K562 (cell line): Measurements from ENCODE around the gene ZACN. TPM values are rescaled to one million over a fixed set of nuclear protein-coding genes. Genes with fewer than 3 reads are reported as not detected.

Experiments used
- ARID3B ChIP-seq: fragments of 250-450 bp; sonication (Bioruptor Pico); IDR thresholded peaks from 2 replicates; pipeline ENCODE4 v1.4.0; 2020; ENCODE audit warnings: borderline replicate concordance
- EP400 ChIP-seq: fragments of 450-650 bp; IDR thresholded peaks from 2 replicates; pipeline ENCODE4 v1.6.1; 2017; ENCODE audit warnings: antibody characterized with exemption, mild to moderate bottlenecking, moderate library complexity
- ERF ChIP-seq: fragments of 450-650 bp; formaldehyde crosslinking; IDR thresholded peaks from 2 replicates; pipeline ENCODE4 v1.4.0; 2020; ENCODE audit warnings: mild to moderate bottlenecking, mixed read lengths
- HCFC1 ChIP-seq: IDR thresholded peaks from 2 replicates; pipeline ENCODE4 v1.6.1; 2012; ENCODE audit warnings: low read depth, low read length, improper control_type of control experiment
- ILK ChIP-seq: fragments of 450-650 bp; IDR thresholded peaks from 2 replicates; pipeline ENCODE4 v1.6.1; 2016; ENCODE audit warnings: missing genetic modification characterization, low read depth, mild to moderate bottlenecking, missing compliant biosample characterization, moderate library complexity, borderline replicate concordance
- JUND ChIP-seq, 2 experiments: IDR thresholded peaks; 2 replicates in 1 of 2; 3 replicates in 1 of 2; pipeline ENCODE4 v1.6.1; 2011; ENCODE audit warnings: borderline replicate concordance in 2 of 2, low read depth in 2 of 2, low read length in 2 of 2, improper control_type of control experiment in 1 of 2, missing biosample characterization in 1 of 2, missing genetic modification characterization in 1 of 2, missing genetic modification reagents in 1 of 2
- MAFF ChIP-seq: IDR thresholded peaks from 2 replicates; pipeline ENCODE4 v1.6.1; 2012; ENCODE audit warnings: low read length, improper control_type of control experiment
- MCM2 ChIP-seq: fragments of 450-650 bp; IDR thresholded peaks from 2 replicates; pipeline ENCODE4 v1.6.1; 2017; ENCODE audit warnings: low read depth, mild to moderate bottlenecking
- PCBP1 ChIP-seq: fragments of 200-400 bp; formaldehyde crosslinking; IDR thresholded peaks from 2 replicates; pipeline ENCODE4 v1.6.1; 2018; ENCODE audit warnings: mild to moderate bottlenecking, low read depth, low read length; ENCODE audit not compliant: poor library complexity, severe bottlenecking
- RBM34 ChIP-seq: fragments of 200-400 bp; formaldehyde crosslinking; IDR thresholded peaks from 2 replicates; pipeline ENCODE4 v1.6.1; 2018; ENCODE audit warnings: low read length, borderline replicate concordance; ENCODE audit not compliant: insufficient read depth
- STAT6 ChIP-seq: sonication (generic); formaldehyde crosslinking; IDR thresholded peaks from 2 replicates; pipeline ENCODE4 v1.8.1; 2023; ENCODE audit warnings: mild to moderate bottlenecking, missing genetic modification reagents
- TBP ChIP-seq: optimal IDR thresholded peaks from 2 replicates; pipeline ENCODE3; 2011; ENCODE audit warnings: low read depth, low read length, improper control_type of control experiment
- THRB ChIP-seq: fragments of 450-650 bp; formaldehyde crosslinking; conservative IDR thresholded peaks from 2 replicates; pipeline ENCODE4 v1.4.0; 2022; ENCODE audit warnings: mild to moderate bottlenecking, missing genetic modification characterization
- USF1 ChIP-seq: sonication (generic); formaldehyde crosslinking; IDR thresholded peaks from 2 replicates; pipeline ENCODE4 v1.9.0; 2022; ENCODE audit warnings: mild to moderate bottlenecking, missing genetic modification reagents
- ZBTB43 ChIP-seq: sonication (generic); formaldehyde crosslinking; IDR thresholded peaks from 2 replicates; pipeline ENCODE4 v1.8.0; 2023; ENCODE audit warnings: mild to moderate bottlenecking, missing genetic modification reagents
- ZNF12 ChIP-seq: sonication (generic); formaldehyde crosslinking; IDR thresholded peaks from 2 replicates; pipeline ENCODE4 v1.4.0; 2020; ENCODE audit warnings: mild to moderate bottlenecking, missing genetic modification reagents
- ZNF174 ChIP-seq: fragments of 250-450 bp; sonication (Bioruptor Pico); IDR thresholded peaks from 2 replicates; pipeline ENCODE4 v1.4.0; 2020; ENCODE audit warnings: mild to moderate bottlenecking
- ZNF717 ChIP-seq: fragments of 250-450 bp; sonication (Bioruptor Pico); IDR thresholded peaks from 2 replicates; pipeline ENCODE4 v1.5.0; 2021
- polyA plus RNA-seq, 8 experiments: library from polyadenylated mRNA; depleted of rRNA in 4 of 8; stranded (reverse) in 5 of 8; unstranded in 3 of 8; fragments of >200 nt; fragmentation: Nextera tagmentation in 2 of 8; fragmentation: Illumina TruSeq in 1 of 8; extraction: Ambion mirVana in 2 of 8; extraction: Trizol in 1 of 8; gene quantifications; 2 replicates each; pipeline versions ENCODE4 v1.2.1 to v1.2.3, GENCODE V29; 2011 to 2014; ENCODE audit warnings: inconsistent platforms in 1 of 8, missing spikeins in 1 of 8
- total RNA-seq, 7 experiments: library from RNA; depleted of rRNA in 6 of 7; stranded (reverse); fragments of >200 nt in 6 of 7; fragmentation: Illumina TruSeq in 2 of 7; extraction: Trizol in 2 of 7; gene quantifications; 2 replicates each; pipeline versions ENCODE4 v1.2.1 to v1.2.3, GENCODE V29; 2011 to 2021; ENCODE audit warnings: low replicate concordance in 1 of 7

Gene ZACN
- total and polyA plus RNA-seq, 9 of the 15 experiments (the other 6 are each of a cell fraction or from before 2014, with no cell fraction given) = 0.07 TPM; not detected in 8

GRCh38 chr17:76103274-76104139 lies 24.5 kb downstream of the ZACN start, which contains the start of gene EXOC7 (continued):
- TF ChIP-seq EP400 = peak; percentile 63
- TF ChIP-seq ILK = no peak
- TF ChIP-seq ZBTB43 (CRISPR knock-in tag) = no peak
- TF ChIP-seq ARID3B = no peak
- TF ChIP-seq JUND (IDR thresholded peaks at IDR 0.05; ENCODE audit: borderline replicate concordance, low read depth, low read length) = no peak; the same call in 1 of the 2 replicates
- 0 out of 3 replicates have a peak, but pooled peaks have one; percentile 28 for TF ChIP-seq JUND (tag; IDR thresholded peaks at IDR 0.05; ENCODE audit: borderline replicate concordance, low read depth, low read length)
- TF ChIP-seq HCFC1 = peak; percentile 71
- TF ChIP-seq THRB (CRISPR knock-in tag) = peak; percentile 24; the same call in 1 of the 2 replicates
- TF ChIP-seq ZNF174 = no peak
- TF ChIP-seq RBM34 = no peak
- TF ChIP-seq USF1 = peak; percentile 41; the same call in 1 of the 2 replicates
- no peak for TF ChIP-seq ERF (CRISPR knock-in tag)
- TF ChIP-seq MAFF = no peak
- no peak for TF ChIP-seq ZNF12 (CRISPR knock-in tag)
- TF ChIP-seq PCBP1 = peak; percentile 64
- TF ChIP-seq MCM2 = no peak
- TF ChIP-seq STAT6 (CRISPR knock-in tag) = no peak
- peak; percentile 67 for TF ChIP-seq TBP
- TF ChIP-seq ZNF717 (CRISPR knock-in tag) = no peak
